Kidney (tissue), 14 donors: ENCODE results near the gene SNX27. TPM values are rescaled to one million over a fixed set of nuclear protein-coding genes. Genes with fewer than 3 reads are reported as not detected.

ENCODE experiments used
- DNase-seq, 5 donors: peaks; one replicate each; pipeline ENCODE4 v3.0.0-alpha.2; 2013 to 2020
- FAIRE-seq: peaks from 2 replicates; lab custom pipeline; 2012; peaks lifted over from hg19 to GRCh38; lab: Jason Lieb, UNC
- H3K27ac ChIP-seq, 2 donors: one replicate each; pipeline ENCODE4 v1.7.0; 2013; ENCODE audit warnings: low read depth in 2 of 2, low read length in 2 of 2, inconsistent platforms in 1 of 2
- H3K27me3 ChIP-seq: one replicate; pipeline ENCODE4 v1.7.1; 2013; ENCODE audit warnings: low read length, inconsistent platforms; ENCODE audit not compliant: control insufficient read depth, insufficient read depth
- H3K36me3 ChIP-seq, 3 donors: one replicate each; pipeline versions ENCODE4 v1.7.0 to v1.7.1; 2013; ENCODE audit warnings: low read length in 3 of 3, control low read depth in 1 of 3, inconsistent platforms in 1 of 3; ENCODE audit not compliant: insufficient read depth in 3 of 3, control insufficient read depth in 2 of 3
- H3K4me1 ChIP-seq, 3 donors: one replicate each; pipeline versions ENCODE4 v1.7.0 to v1.7.1; 2013; ENCODE audit warnings: low read length in 3 of 3, inconsistent platforms in 1 of 3, low read depth in 1 of 3; ENCODE audit not compliant: control insufficient read depth in 2 of 3, insufficient read depth in 2 of 3
- H3K4me3 ChIP-seq, 3 donors: one replicate each; pipeline versions ENCODE4 v1.7.0 to v1.8.1; 2013; ENCODE audit warnings: low read length in 3 of 3, control low read depth in 1 of 3, inconsistent platforms in 1 of 3
- H3K9ac ChIP-seq, 3 donors: one replicate each; pipeline versions ENCODE4 v1.7.0 to v1.7.1; 2013; ENCODE audit warnings: low read length in 3 of 3, control low read depth in 1 of 3, inconsistent platforms in 1 of 3
- H3K9me3 ChIP-seq, 3 donors: one replicate each; pipeline versions ENCODE4 v1.7.0 to v1.7.1; 2013; ENCODE audit warnings: low read length in 3 of 3, control low read depth in 1 of 3, inconsistent platforms in 1 of 3; ENCODE audit not compliant: control insufficient read depth in 2 of 3, insufficient read depth in 1 of 3
- CTCF ChIP-seq: IDR thresholded peaks from 3 replicates; pipeline ENCODE4 v1.5.1; 2012; ENCODE audit warnings: mild to moderate bottlenecking, moderate library complexity, borderline replicate concordance; ENCODE audit not compliant: insufficient read depth; ENCODE audit errors: extremely low read depth
- intact Hi-C: fragments of 100-400 bp; cut with DNase I; formaldehyde crosslinking; loops from one replicate; pipeline ENCODE4 v1.11.1; 2022
- polyA plus RNA-seq: library from polyadenylated mRNA; stranded (reverse); fragments of 350-450 nt; fragmentation: Illumina TruSeq; extraction: RNeasy Lipid Tissue Mini Kit (QIAGEN cat#74804); gene quantifications from one replicate; pipeline ENCODE4 v1.2.3, GENCODE V29; 2014; ENCODE audit warnings: low read depth, low replicate concordance; ENCODE audit not compliant: insufficient read depth
- total RNA-seq: library from RNA; stranded (reverse); fragmentation: NEBNext Ultra II Directional; extraction: Animal tissue kit (Norgen Biotek cat#: 25700); gene quantifications from one replicate; pipeline ENCODE4 v1.2.1, GENCODE V29; 2021
- donor health status: control.
- donor health status: control.
- donor health status: control.
- donor health status: control.
- donor health status: control.
- donor health status: DM: yes; HTN: yes; CAD: no.
- donor health status: Normal renal cell carcinoma (clear cell type).

Gene SNX27
- total and polyA plus RNA-seq, 2 donors from 2014 or later: 13.5 to 46.3 TPM

- Histone ChIP-seq H3K36me3 (peaks cover 0 to 37% (median 30%) of the 10 kb centered on the region in 3 donors), H3K9ac (no peak overlapping the region), H3K27ac (no peak overlapping the region), H3K27me3 (no peaks in the 10 kb centered on the region), H3K4me1 (no peaks in the 10 kb centered on the region), H3K9me3 (no peaks in the 10 kb centered on the region), H3K4me3 (no peak overlapping the region)
- intact Hi-C loops: no loop called here
- no peak for TF ChIP-seq CTCF
- FAIRE-seq: no peak
- DNase-seq: no peak
These were observed 37.0 kb upstream of the SNX27 start for GRCh38 chr1:151574575-151575529.

GRCh38 chr1:151577173-151577572 is 34.7 kb upstream of the SNX27 start:
- no peaks in the 10 kb centered on the region for H3K4me1 ChIP-seq

GRCh38 chr1:151578941-151579340 is 32.9 kb upstream of the SNX27 start:
- Histone ChIP-seq H3K27me3 (no peaks in the 10 kb centered on the region), H3K4me3 (no peak overlapping the region), H3K4me1 (no peaks in the 10 kb centered on the region), H3K27ac (no peak overlapping the region), H3K9me3 (no peaks in the 10 kb centered on the region), H3K9ac (no peak overlapping the region), H3K36me3 (peaks cover 0 to 43% (median 32%) of the 10 kb centered on the region in 3 donors)
- TF ChIP-seq CTCF: no peak
- intact Hi-C loops: no loop called here
- FAIRE-seq (no peak), DNase-seq (no peak)

More at GRCh38 chr1:151577173-151577572, 34.7 kb upstream of the SNX27 start:
- Histone ChIP-seq H3K4me3 (no peak overlapping the region), H3K27ac (no peak overlapping the region), H3K36me3 (peaks cover 0 to 47% (median 31%) of the 10 kb centered on the region in 3 donors), H3K9ac (no peak overlapping the region), H3K27me3 (no peaks in the 10 kb centered on the region), H3K9me3 (no peaks in the 10 kb centered on the region)
- intact Hi-C loops: no loop called here
- TF ChIP-seq CTCF: no peak
- no peak for FAIRE-seq
- DNase-seq: no peak
